Naive thymus-derived CD8-positive, alpha-beta T cell (primary cell): ENCODE results near the gene MROH7. TPM values are rescaled to one million over a fixed set of nuclear protein-coding genes. Genes with fewer than 3 reads are reported as not detected.

Source experiments
- ATAC-seq, 2 donors: fragments of 150-1000 bp; cut with Tn5 transposase in 1 of 2; sonication (Bioruptor Pico), chemical (Tn5 transposase) in 1 of 2; 1 replicate in 1 of 2; 2 replicates in 1 of 2; pipeline ENCODE4 v1.10.0; 2021; ENCODE audit warnings: mild to moderate bottlenecking in 2 of 2, moderate library complexity in 2 of 2
- POLR2A ChIA-PET: fragments of 350-600 bp; sonication (Branson Sonifier 250); formaldehyde crosslinking; loops from one replicate; lab custom pipeline; 2021; ENCODE audit warnings: antibody characterized with exemption; lab: Charles Lee
- DNase-seq, 10 donors: peaks; one replicate each; pipeline versions ENCODE4 v3.0.0 to v3.0.0-alpha.2; 2020 to 2022
- H3K27ac Mint-ChIP-seq, 10 donors: one replicate each; pipeline ENCODE4 v1.8.0; 2020 to 2022; ENCODE audit warnings: mild to moderate bottlenecking in 10 of 10, mixed read lengths in 10 of 10, moderate library complexity in 4 of 10, inconsistent platforms in 1 of 10
- H3K27me3 Mint-ChIP-seq, 5 donors: one replicate each; pipeline ENCODE4 v1.8.0; 2021 to 2022; ENCODE audit warnings: mixed read lengths in 5 of 5
- H3K36me3 Mint-ChIP-seq, 3 donors: one replicate each; pipeline ENCODE4 v1.8.0; 2020 to 2022; ENCODE audit warnings: mixed read lengths in 3 of 3, mild to moderate bottlenecking in 2 of 3, inconsistent platforms in 1 of 3
- H3K4me1 Mint-ChIP-seq, 4 donors: one replicate each; pipeline ENCODE4 v1.8.0; 2021 to 2022; ENCODE audit warnings: mixed read lengths in 4 of 4
- H3K4me3 Mint-ChIP-seq, 10 donors: one replicate each; pipeline ENCODE4 v1.8.0; 2020 to 2022; ENCODE audit warnings: mild to moderate bottlenecking in 10 of 10, mixed read lengths in 10 of 10, moderate library complexity in 6 of 10, inconsistent platforms in 1 of 10
- H3K9me3 Mint-ChIP-seq, 9 donors: one replicate each; pipeline ENCODE4 v1.8.0; 2020 to 2022; ENCODE audit warnings: mixed read lengths in 9 of 9, mild to moderate bottlenecking in 3 of 9, inconsistent platforms in 1 of 9, moderate library complexity in 1 of 9
- polyA plus RNA-seq, 3 donors: library from polyadenylated mRNA; unstranded; fragments of 300-500 nt; fragmentation: Illumina TruSeq; gene quantifications; one replicate each; pipeline ENCODE4 v1.2.3, GENCODE V29; 2021
- total RNA-seq, 8 experiments: library from RNA in 2 of 8; stranded (reverse) in 2 of 8; gene quantifications; one replicate each; pipeline ENCODE4 v1.2.3 and lab custom pipeline; 2021 to 2026

The MROH7 gene
- total and polyA plus RNA-seq, 5 experiments from 2014 or later = 0.18 TPM; not detected in 4

GRCh38 chr1:54645806-54646676, 4.5 kb downstream of the MROH7 start:
- Mint-ChIP-seq H3K36me3 (peaks cover 0 to 8% (median 0%) of the 10 kb centered on the region in 3 donors), H3K4me1 (no peaks in the 10 kb centered on the region), H3K27me3 (peaks cover 2 to 13% (median 10%) of the 10 kb centered on the region in 5 donors), H3K27ac (peak overlapping the region in 1 of 10 donors; percentile 40), H3K4me3 (peak overlapping the region in 1 of 10 donors; percentile 29), H3K9me3 (peaks cover 0 to 28% (median 11%) of the 10 kb centered on the region in 9 donors)
- POLR2A ChIA-PET = no interaction called here
- DNase-seq = no peak
- ATAC-seq = no peak

- no peaks in the 10 kb centered on the region for H3K4me1 Mint-ChIP-seq
- peaks cover 0 to 8% (median 1%) of the 10 kb centered on the region in 9 donors for H3K9me3 Mint-ChIP-seq
- POLR2A ChIA-PET = no interaction called here
- no peaks in the 10 kb centered on the region for H3K36me3 Mint-ChIP-seq
- H3K27ac Mint-ChIP-seq = no peak overlapping the region
- DNase-seq (no peak), ATAC-seq (no peak)
- H3K27me3 Mint-ChIP-seq = peaks cover 2 to 13% (median 10%) of the 10 kb centered on the region in 5 donors
- no peak overlapping the region for H3K4me3 Mint-ChIP-seq
These were observed 7.7 kb downstream of the MROH7 start for GRCh38 chr1:54649130-54649898.

- no peaks in the 10 kb centered on the region for H3K36me3 Mint-ChIP-seq
- ATAC-seq = no peak
- peaks cover 2 to 13% (median 10%) of the 10 kb centered on the region in 5 donors for H3K27me3 Mint-ChIP-seq
- H3K9me3 Mint-ChIP-seq = peaks cover 0 to 6% (median 0%) of the 10 kb centered on the region in 9 donors
- no peak for DNase-seq
- no peak overlapping the region for H3K27ac Mint-ChIP-seq
- POLR2A ChIA-PET = no interaction called here
- H3K4me3 Mint-ChIP-seq = no peak overlapping the region
- H3K4me1 Mint-ChIP-seq = no peaks in the 10 kb centered on the region
These were observed 8.3 kb downstream of the MROH7 start for GRCh38 chr1:54649921-54650320.

- ATAC-seq (no peak), DNase-seq (no peak)
- no peaks in the 10 kb centered on the region for H3K36me3 Mint-ChIP-seq
- no peak overlapping the region for H3K4me3 Mint-ChIP-seq
- H3K27me3 Mint-ChIP-seq = peaks cover 2 to 13% (median 10%) of the 10 kb centered on the region in 5 donors
- peaks cover 0 to 4% (median 0%) of the 10 kb centered on the region in 9 donors for H3K9me3 Mint-ChIP-seq
- H3K27ac Mint-ChIP-seq = peak overlapping the region in 1 of 10 donors; percentile 72
- no peaks in the 10 kb centered on the region for H3K4me1 Mint-ChIP-seq
- POLR2A ChIA-PET = no interaction called here
These were observed 8.8 kb downstream of the MROH7 start for GRCh38 chr1:54650417-54650816.

- POLR2A ChIA-PET = interaction anchor here (0.7 kb wide), 1 partner anchor 12 kb away, joined by 3 read pairs; no protein-coding TSS in a partner anchor
- no peaks in the 10 kb centered on the region for H3K36me3 Mint-ChIP-seq
- H3K9me3 Mint-ChIP-seq = peaks cover 0 to 2% (median 0%) of the 10 kb centered on the region in 9 donors
- H3K27me3 Mint-ChIP-seq = peaks cover 2 to 13% (median 10%) of the 10 kb centered on the region in 5 donors
- DNase-seq (no peak), ATAC-seq (no peak)
- no peak overlapping the region for H3K4me3 Mint-ChIP-seq
- no peaks in the 10 kb centered on the region for H3K4me1 Mint-ChIP-seq
- peak overlapping the region in 1 of 10 donors; percentile 61 for H3K27ac Mint-ChIP-seq
These were observed 10.0 kb downstream of the MROH7 start for GRCh38 chr1:54651608-54652007.

GRCh38 chr1:54652168-54652567, 10.6 kb downstream of the MROH7 start:
- ATAC-seq (no peak), DNase-seq (no peak)
- Mint-ChIP-seq H3K36me3 (no peaks in the 10 kb centered on the region), H3K9me3 (no peaks in the 10 kb centered on the region), H3K4me1 (no peaks in the 10 kb centered on the region), H3K27me3 (peaks cover 2 to 13% (median 10%) of the 10 kb centered on the region in 5 donors), H3K27ac (no peak overlapping the region), H3K4me3 (no peak overlapping the region)
- POLR2A ChIA-PET = interaction anchor here (0.5 to 0.7 kb wide), 2 partner anchors 13 to 149 kb away, joined by 3 read pairs; no protein-coding TSS in a partner anchor

- DNase-seq (no peak), ATAC-seq (no peak)
- Mint-ChIP-seq H3K4me3 (no peak overlapping the region), H3K27ac (no peak overlapping the region), H3K4me1 (no peaks in the 10 kb centered on the region), H3K36me3 (no peaks in the 10 kb centered on the region), H3K9me3 (peaks cover 0 to 2% (median 0%) of the 10 kb centered on the region in 9 donors), H3K27me3 (peaks cover under 1 to 13% (median 10%) of the 10 kb centered on the region in 5 donors)
- POLR2A ChIA-PET = no interaction called here
These were observed 11.4 kb downstream of the MROH7 start for GRCh38 chr1:54653036-54653435.

- POLR2A ChIA-PET = no interaction called here
- peaks cover 0 to 4% (median 0%) of the 10 kb centered on the region in 5 donors for H3K27me3 Mint-ChIP-seq
These were observed 16.8 kb downstream of the MROH7 start for GRCh38 chr1:54658164-54658913.

GRCh38 chr1:54663725-54664124, 22.1 kb downstream of the MROH7 start:
- POLR2A ChIA-PET = no interaction called here

More at GRCh38 chr1:54658164-54658913, 16.8 kb downstream of the MROH7 start:
- Mint-ChIP-seq H3K9me3 (peaks cover 0 to 13% (median 6%) of the 10 kb centered on the region in 9 donors), H3K36me3 (no peaks in the 10 kb centered on the region), H3K4me3 (no peak overlapping the region), H3K27ac (no peak overlapping the region), H3K4me1 (no peaks in the 10 kb centered on the region)
- ATAC-seq (no peak), DNase-seq (no peak)

GRCh38 chr1:54664364-54664763, 22.8 kb downstream of the MROH7 start:
- peaks cover 0 to 5% (median 0%) of the 10 kb centered on the region in 9 donors for H3K9me3 Mint-ChIP-seq
- H3K27me3 Mint-ChIP-seq = peaks cover 0 to 3% (median 0%) of the 10 kb centered on the region in 5 donors
- ATAC-seq (no peak), DNase-seq (no peak)
- H3K4me3 Mint-ChIP-seq = no peak overlapping the region
- POLR2A ChIA-PET = no interaction called here
- H3K36me3 Mint-ChIP-seq = no peaks in the 10 kb centered on the region
- H3K4me1 Mint-ChIP-seq = no peaks in the 10 kb centered on the region
- no peak overlapping the region for H3K27ac Mint-ChIP-seq

More at GRCh38 chr1:54663725-54664124, 22.1 kb downstream of the MROH7 start:
- ATAC-seq (no peak), DNase-seq (no peak)
- peaks cover 0 to 3% (median 0%) of the 10 kb centered on the region in 5 donors for H3K27me3 Mint-ChIP-seq
- peaks cover 0 to 7% (median 2%) of the 10 kb centered on the region in 9 donors for H3K9me3 Mint-ChIP-seq
- H3K4me1 Mint-ChIP-seq = no peaks in the 10 kb centered on the region
- no peak overlapping the region for H3K27ac Mint-ChIP-seq
- H3K36me3 Mint-ChIP-seq = no peaks in the 10 kb centered on the region
- H3K4me3 Mint-ChIP-seq = no peak overlapping the region

- H3K4me1 Mint-ChIP-seq = no peaks in the 10 kb centered on the region
- H3K27ac Mint-ChIP-seq = peak overlapping the region in 1 of 10 donors; percentile 14
- H3K27me3 Mint-ChIP-seq = no peaks in the 10 kb centered on the region
- POLR2A ChIA-PET = no interaction called here
- no peak overlapping the region for H3K4me3 Mint-ChIP-seq
- H3K36me3 Mint-ChIP-seq = no peaks in the 10 kb centered on the region
- H3K9me3 Mint-ChIP-seq = no peaks in the 10 kb centered on the region
- DNase-seq (no peak), ATAC-seq (no peak)
These were observed 24.3 kb downstream of the MROH7 start for GRCh38 chr1:54665852-54666251.

- peaks cover 0 to under 1% (median 0%) of the 10 kb centered on the region in 4 donors for H3K4me1 Mint-ChIP-seq
- H3K27me3 Mint-ChIP-seq = no peaks in the 10 kb centered on the region
- ATAC-seq (no peak), DNase-seq (no peak)
- H3K9me3 Mint-ChIP-seq = no peaks in the 10 kb centered on the region
- H3K36me3 Mint-ChIP-seq = no peaks in the 10 kb centered on the region
- POLR2A ChIA-PET = no interaction called here
- no peak overlapping the region for H3K27ac Mint-ChIP-seq
- no peak overlapping the region for H3K4me3 Mint-ChIP-seq
These were observed 24.7 kb downstream of the MROH7 start for GRCh38 chr1:54666333-54666732.
